ENCODE results near the gene FHIT.

GRCh38 chr3:59970796-59971195 lies 1280.5 kb downstream of the FHIT start:
- TF ChIP-seq CTCF (IDR thresholded peaks at IDR 0.05; ENCODE audit: low read depth, low read length, poor library complexity, severe bottlenecking) (no peak), EZH2phosphoT487 (IDR thresholded peaks at IDR 0.05; ENCODE audit: borderline replicate concordance, low read length) (no peak)
